Measurements from ENCODE around the gene MCCC1. TPM values are rescaled to one million over a fixed set of nuclear protein-coding genes. Genes with fewer than 3 reads are reported as not detected.
"Not testable (repeated sequence)": the region's sequence is repeated elsewhere in the genome, so short reads cannot be mapped to it uniquely, and the experiment has no call there.

The MCCC1 gene
- total and polyA plus RNA-seq, 4 donors = 8.5 to 59.4 (median 18.8) TPM

DNA sequence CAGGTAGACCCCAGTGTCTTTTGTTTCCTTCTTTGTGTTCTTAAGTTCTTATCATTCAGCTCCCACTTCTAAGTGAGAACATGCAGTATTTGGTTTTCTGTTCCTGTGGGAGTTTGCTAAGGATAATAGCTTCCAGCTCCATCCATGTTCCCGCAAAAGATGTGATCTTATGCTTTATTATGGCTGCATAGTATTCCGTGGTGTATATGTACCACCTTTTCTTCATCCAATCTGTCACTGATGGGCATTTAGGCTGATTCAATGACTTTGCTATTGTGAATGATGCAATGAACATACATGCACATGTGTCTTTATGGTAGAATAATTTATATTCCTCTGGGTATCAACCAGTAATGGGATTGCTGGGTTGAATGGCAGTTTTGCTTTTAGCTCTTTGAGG, 24.4 kb downstream of the MCCC1 start:
- 92 to 95% methylated on average over 2 of the region's 2 CpGs for WGBS, 2 donors
- no peaks in the 10 kb centered on the region for H3K9me3 ChIP-seq (ENCODE audit: control insufficient read depth, low read length)
- intact Hi-C loops (cut with DNase I) = no loop called here

DNA sequence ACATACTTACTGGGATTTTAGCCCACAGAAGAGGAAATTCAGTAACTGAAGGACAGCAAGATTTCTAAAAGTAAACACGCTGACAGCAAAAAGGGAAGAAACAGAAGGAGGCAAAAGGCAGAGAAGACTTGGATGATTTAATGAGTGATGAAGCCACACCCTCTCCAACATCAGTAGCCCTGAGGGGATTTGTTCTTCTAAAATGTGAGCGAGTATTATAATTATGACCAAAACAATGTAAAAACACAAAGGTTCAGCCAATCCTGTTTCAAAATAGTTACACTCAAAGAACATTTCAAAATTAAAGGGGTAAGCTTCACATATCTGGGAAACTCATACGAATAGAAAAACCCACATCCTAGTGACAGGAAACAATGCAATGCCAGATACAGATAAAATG, 25.0 kb downstream of the MCCC1 start:
- DNase-seq = no peak
- Histone ChIP-seq H3K36me3 (ENCODE audit: control insufficient read depth in 1 of 2, insufficient read depth in 2 of 2, low read length in 1 of 2) (peaks cover 3% of the 10 kb centered on the region in 2 donors), H3K4me3 (ENCODE audit: low read length in 2 of 2) (no peak overlapping the region), H3K27me3 (ENCODE audit: control insufficient read depth in 1 of 2, insufficient read depth in 2 of 2, low read length in 1 of 2) (no peaks in the 10 kb centered on the region), H3K27ac (ENCODE audit: low read depth in 1 of 2, low read length in 2 of 2) (no peak overlapping the region), H3K4me1 (ENCODE audit: control insufficient read depth in 1 of 2, insufficient read depth in 2 of 2, low read length in 2 of 2) (no peaks in the 10 kb centered on the region), H3K9me3 (ENCODE audit: control insufficient read depth, low read length) (no peaks in the 10 kb centered on the region)
- ATAC-seq (ENCODE audit: low FRiP score) = no peak
- intact Hi-C loops (cut with DNase I) = no loop called here
- 71 to 73% methylated on average over 3 of the region's 3 CpGs for WGBS, 2 donors

More for the DNA sequence above, 24.4 kb downstream of the MCCC1 start:
- H3K4me1 ChIP-seq (ENCODE audit: control insufficient read depth in 1 of 2, insufficient read depth in 2 of 2, low read length in 2 of 2) = no peaks in the 10 kb centered on the region
- ATAC-seq (ENCODE audit: low FRiP score) = no peak
- H3K4me3 ChIP-seq (ENCODE audit: low read length in 2 of 2) = no peak overlapping the region
- DNase-seq = no peak
- no peaks in the 10 kb centered on the region for H3K27me3 ChIP-seq (ENCODE audit: control insufficient read depth in 1 of 2, insufficient read depth in 2 of 2, low read length in 1 of 2)
- peaks cover 2 to 3% of the 10 kb centered on the region in 2 donors for H3K36me3 ChIP-seq (ENCODE audit: control insufficient read depth in 1 of 2, insufficient read depth in 2 of 2, low read length in 1 of 2)
- no peak overlapping the region for H3K27ac ChIP-seq (ENCODE audit: low read depth in 1 of 2, low read length in 2 of 2)

DNA sequence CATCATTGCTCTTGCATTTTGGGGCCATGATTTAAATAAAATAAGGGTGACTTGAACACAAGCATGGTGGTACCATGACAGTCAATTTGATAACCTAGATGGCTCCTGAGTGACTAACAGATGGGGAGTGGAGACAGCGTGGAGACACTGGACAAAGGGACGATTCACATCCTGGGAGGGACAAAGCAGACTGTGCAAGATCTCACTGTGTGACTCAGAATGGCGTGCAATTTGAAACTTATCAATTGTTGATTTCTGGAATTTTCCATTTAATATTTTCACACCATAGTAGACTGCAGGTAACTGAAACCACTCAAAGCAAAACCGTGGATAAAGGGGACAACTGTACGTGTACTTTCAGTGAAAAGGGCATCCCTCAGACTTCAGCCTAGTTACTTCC, 25.5 kb downstream of the MCCC1 start:
- no peak for ATAC-seq (ENCODE audit: low FRiP score)
- no peak overlapping the region for H3K4me3 ChIP-seq (ENCODE audit: low read length in 2 of 2)
- peaks cover 3% of the 10 kb centered on the region in 2 donors for H3K36me3 ChIP-seq (ENCODE audit: control insufficient read depth in 1 of 2, insufficient read depth in 2 of 2, low read length in 1 of 2)
- no peaks in the 10 kb centered on the region for H3K4me1 ChIP-seq (ENCODE audit: control insufficient read depth in 1 of 2, insufficient read depth in 2 of 2, low read length in 2 of 2)
- H3K9me3 ChIP-seq (ENCODE audit: control insufficient read depth, low read length) = no peaks in the 10 kb centered on the region
- no peak overlapping the region for H3K27ac ChIP-seq (ENCODE audit: low read depth in 1 of 2, low read length in 2 of 2)
- no peaks in the 10 kb centered on the region for H3K27me3 ChIP-seq (ENCODE audit: control insufficient read depth in 1 of 2, insufficient read depth in 2 of 2, low read length in 1 of 2)
- no peak for DNase-seq
- intact Hi-C loops (cut with DNase I) = no loop called here
- 85 to 87% methylated on average over 5 of the region's 5 CpGs for WGBS, 2 donors

DNA sequence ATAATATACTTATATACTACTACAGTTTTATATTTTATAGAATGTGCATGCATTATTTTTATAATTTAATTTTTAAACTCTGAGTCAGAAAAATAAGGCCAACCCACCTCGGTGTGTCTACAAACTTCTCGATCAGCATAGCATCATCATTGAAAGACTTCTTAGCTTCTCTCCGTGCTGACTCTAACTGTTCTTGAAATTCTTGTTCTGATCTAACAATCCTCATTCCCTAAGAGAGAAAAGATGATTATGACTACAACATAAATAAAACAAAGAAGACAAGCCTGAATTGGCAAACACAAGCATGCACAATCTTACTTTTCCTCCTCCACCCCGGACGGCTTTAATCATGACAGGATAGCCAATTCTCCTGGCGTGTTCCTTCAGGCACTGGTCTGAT, 28.4 kb downstream of the MCCC1 start:
- intact Hi-C loops (cut with DNase I) = no loop called here
- DNase-seq = no peak
- 93 to 95% methylated on average over 6 of the region's 6 CpGs for WGBS, 2 donors

DNA sequence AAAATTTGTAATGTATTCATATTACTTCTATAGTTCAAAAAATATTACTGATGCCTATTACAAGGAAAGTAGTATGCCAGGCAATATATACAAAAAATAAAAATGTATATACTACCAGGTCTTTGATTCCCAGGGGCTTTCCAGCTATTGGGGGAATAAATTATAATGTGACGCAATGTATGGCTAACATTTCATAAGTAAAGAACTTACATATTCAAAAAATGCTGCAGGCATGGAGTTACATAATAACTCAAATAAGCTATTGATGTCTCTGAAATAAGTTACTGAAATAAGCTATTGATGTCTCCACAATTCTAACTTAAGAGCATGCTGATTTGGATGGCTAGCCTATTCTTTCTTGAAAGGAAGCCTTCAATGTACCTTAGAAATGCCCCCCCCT, 30.2 kb downstream of the MCCC1 start:
- ATAC-seq (ENCODE audit: low FRiP score) = no peak
- 0 to 5% methylated on average over 1 of the region's 1 CpG for WGBS, 2 donors
- H3K4me3 ChIP-seq (ENCODE audit: low read length in 2 of 2) = no peak overlapping the region
- H3K4me1 ChIP-seq (ENCODE audit: control insufficient read depth in 1 of 2, insufficient read depth in 2 of 2, low read length in 2 of 2) = no peaks in the 10 kb centered on the region
- no peaks in the 10 kb centered on the region for H3K9me3 ChIP-seq (ENCODE audit: control insufficient read depth, low read length)
- peaks cover 3 to 6% of the 10 kb centered on the region in 2 donors for H3K36me3 ChIP-seq (ENCODE audit: control insufficient read depth in 1 of 2, insufficient read depth in 2 of 2, low read length in 1 of 2)
- H3K27me3 ChIP-seq (ENCODE audit: control insufficient read depth in 1 of 2, insufficient read depth in 2 of 2, low read length in 1 of 2) = no peaks in the 10 kb centered on the region
- intact Hi-C loops (cut with DNase I) = no loop called here
- no peak overlapping the region for H3K27ac ChIP-seq (ENCODE audit: low read depth in 1 of 2, low read length in 2 of 2)
- no peak for DNase-seq

More for the DNA sequence above, 28.4 kb downstream of the MCCC1 start:
- H3K4me1 ChIP-seq (ENCODE audit: control insufficient read depth in 1 of 2, insufficient read depth in 2 of 2, low read length in 2 of 2) = no peaks in the 10 kb centered on the region
- no peak overlapping the region for H3K27ac ChIP-seq (ENCODE audit: low read depth in 1 of 2, low read length in 2 of 2)
- no peak overlapping the region for H3K4me3 ChIP-seq (ENCODE audit: low read length in 2 of 2)
- no peaks in the 10 kb centered on the region for H3K9me3 ChIP-seq (ENCODE audit: control insufficient read depth, low read length)
- no peaks in the 10 kb centered on the region for H3K27me3 ChIP-seq (ENCODE audit: control insufficient read depth in 1 of 2, insufficient read depth in 2 of 2, low read length in 1 of 2)
- no peak for ATAC-seq (ENCODE audit: low FRiP score)
- H3K36me3 ChIP-seq (ENCODE audit: control insufficient read depth in 1 of 2, insufficient read depth in 2 of 2, low read length in 1 of 2) = peaks cover 3 to 6% of the 10 kb centered on the region in 2 donors

DNA sequence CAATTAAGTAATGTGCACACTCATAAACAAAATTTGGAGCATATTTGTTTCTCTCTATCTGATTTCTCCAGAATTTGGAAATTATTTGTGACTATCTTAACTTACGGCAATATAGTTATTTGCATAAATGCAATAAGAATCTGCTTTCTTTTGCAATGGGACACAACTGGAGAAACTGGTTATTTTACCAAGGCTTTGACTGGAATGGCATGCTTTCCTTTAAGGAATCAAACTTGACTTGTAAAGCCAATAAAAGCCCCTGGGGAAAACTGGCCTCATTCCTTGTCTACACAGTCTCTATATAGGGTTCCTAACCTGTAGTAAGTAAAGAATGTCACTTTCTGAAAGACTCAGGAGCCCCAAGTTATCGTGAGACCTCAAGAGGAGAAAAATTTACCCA, 32.4 kb downstream of the MCCC1 start:
- H3K27me3 ChIP-seq (ENCODE audit: control insufficient read depth in 1 of 2, insufficient read depth in 2 of 2, low read length in 1 of 2); H3K36me3 ChIP-seq (ENCODE audit: control insufficient read depth in 1 of 2, insufficient read depth in 2 of 2, low read length in 1 of 2); ATAC-seq (ENCODE audit: low FRiP score); intact Hi-C loops (cut with DNase I); H3K4me3 ChIP-seq (ENCODE audit: low read length in 2 of 2); DNase-seq; H3K9me3 ChIP-seq (ENCODE audit: control insufficient read depth, low read length); H3K27ac ChIP-seq (ENCODE audit: low read depth in 1 of 2, low read length in 2 of 2); H3K4me1 ChIP-seq (ENCODE audit: control insufficient read depth in 1 of 2, insufficient read depth in 2 of 2, low read length in 2 of 2): not testable (repeated sequence)
- WGBS, 2 donors = 96 to 99% methylated on average over 2 of the region's 2 CpGs

DNA sequence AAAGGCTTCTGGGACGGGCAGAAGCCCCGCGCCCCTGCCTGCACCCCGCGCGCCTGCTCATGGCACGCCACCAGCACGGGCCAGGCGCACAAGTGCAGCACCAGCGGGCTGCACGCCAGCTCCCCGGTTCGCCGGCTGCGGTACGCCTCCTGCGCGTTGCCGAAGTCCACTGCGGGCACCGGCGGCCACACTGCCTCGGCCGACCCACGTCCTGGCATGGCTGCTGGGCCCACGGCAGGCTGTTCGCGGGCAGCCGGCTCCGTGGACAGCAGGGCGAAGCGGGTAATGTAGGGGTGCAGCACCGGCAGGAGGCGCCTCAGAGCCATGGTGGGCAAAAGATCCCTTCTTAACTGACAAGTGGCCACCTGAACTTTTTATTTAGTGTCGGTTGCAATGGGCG, 34.8 kb downstream of the MCCC1 start:
- DNase-seq (no peak), ATAC-seq (ENCODE audit: low FRiP score) (no peak)
- H3K9me3 ChIP-seq (ENCODE audit: control insufficient read depth, low read length) = no peaks in the 10 kb centered on the region
- intact Hi-C loops (cut with DNase I) = no loop called here
- WGBS, 2 donors = 77 to 85% methylated on average over 36 of the region's 36 CpGs
- H3K27ac ChIP-seq (ENCODE audit: low read depth in 1 of 2, low read length in 2 of 2) = no peak overlapping the region
- no peak overlapping the region for H3K4me3 ChIP-seq (ENCODE audit: low read length in 2 of 2)
- no peaks in the 10 kb centered on the region for H3K27me3 ChIP-seq (ENCODE audit: control insufficient read depth in 1 of 2, insufficient read depth in 2 of 2, low read length in 1 of 2)
- no peaks in the 10 kb centered on the region for H3K4me1 ChIP-seq (ENCODE audit: control insufficient read depth in 1 of 2, insufficient read depth in 2 of 2, low read length in 2 of 2)
- H3K36me3 ChIP-seq (ENCODE audit: control insufficient read depth in 1 of 2, insufficient read depth in 2 of 2, low read length in 1 of 2) = peaks cover 0 to 3% of the 10 kb centered on the region in 2 donors

DNA sequence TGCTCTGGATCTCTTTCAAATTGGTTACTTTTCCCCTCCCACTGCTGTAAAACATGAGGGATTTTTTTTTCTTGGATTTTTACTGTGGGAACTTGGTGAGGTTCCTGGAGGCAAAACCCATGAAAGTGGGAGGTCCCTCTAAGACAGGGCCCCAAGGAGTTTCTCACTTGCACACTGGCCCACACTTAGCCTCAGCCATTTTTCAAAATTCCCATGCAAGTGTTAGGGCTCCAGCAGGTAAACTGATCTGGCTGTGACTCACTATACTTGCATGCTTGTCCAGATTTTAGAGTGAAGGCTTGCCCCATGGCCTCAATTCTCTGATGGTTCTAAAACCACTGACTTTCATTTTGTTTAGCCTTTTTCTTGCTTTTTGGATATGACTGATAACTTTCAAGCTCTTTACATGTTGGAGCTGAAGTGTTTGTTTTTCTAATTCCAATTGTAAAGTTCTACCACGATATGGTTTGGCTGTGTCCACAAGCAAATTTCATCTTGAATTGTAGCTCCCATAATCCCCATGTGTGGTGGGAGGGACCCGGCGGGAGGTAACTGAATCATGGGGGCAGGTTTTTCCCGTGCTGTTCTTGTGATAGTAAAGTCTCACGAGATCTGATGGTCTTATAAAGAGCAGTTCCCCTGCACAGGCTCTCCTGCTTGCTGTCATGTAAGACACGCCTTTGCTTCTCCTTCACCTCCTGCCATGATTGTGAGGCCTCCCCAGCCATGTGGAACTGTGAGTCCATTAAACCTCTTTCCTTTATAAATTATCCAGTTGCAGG, 37.7 kb downstream of the MCCC1 start:
- intact Hi-C loops (cut with DNase I) = no loop called here

DNA sequence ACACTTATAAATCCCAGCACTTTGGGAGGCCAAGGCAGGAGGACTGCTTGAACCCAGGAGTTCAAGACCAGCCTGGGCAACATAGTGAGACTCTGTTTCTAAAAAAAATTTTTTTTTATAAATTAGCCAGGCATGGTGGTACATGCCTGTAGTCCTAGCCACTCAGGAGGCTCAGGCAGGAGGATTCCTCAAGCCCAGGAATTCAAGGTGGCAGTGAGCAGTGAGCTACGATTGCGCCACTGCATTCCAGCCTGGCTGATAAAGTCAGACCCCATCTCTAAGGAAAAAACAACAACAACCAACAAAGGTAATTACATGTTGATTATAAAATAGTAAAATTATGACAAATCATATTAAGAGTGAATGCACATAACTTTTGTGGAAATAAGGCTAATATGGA, 40.9 kb downstream of the MCCC1 start:
- no peak for DNase-seq
- H3K36me3 ChIP-seq (ENCODE audit: control insufficient read depth in 1 of 2, insufficient read depth in 2 of 2, low read length in 1 of 2) = peaks cover 0 to 2% of the 10 kb centered on the region in 2 donors
- H3K9me3 ChIP-seq (ENCODE audit: control insufficient read depth, low read length) = no peaks in the 10 kb centered on the region
- 88 to 96% methylated on average over 2 of the region's 2 CpGs for WGBS, 2 donors
- H3K27me3 ChIP-seq (ENCODE audit: control insufficient read depth in 1 of 2, insufficient read depth in 2 of 2, low read length in 1 of 2) = no peaks in the 10 kb centered on the region
- no peaks in the 10 kb centered on the region for H3K4me1 ChIP-seq (ENCODE audit: control insufficient read depth in 1 of 2, insufficient read depth in 2 of 2, low read length in 2 of 2)
- no peak overlapping the region for H3K27ac ChIP-seq (ENCODE audit: low read depth in 1 of 2, low read length in 2 of 2)
- intact Hi-C loops (cut with DNase I) = no loop called here
- no peak overlapping the region for H3K4me3 ChIP-seq (ENCODE audit: low read length in 2 of 2)
- ATAC-seq (ENCODE audit: low FRiP score) = no peak

More for the DNA sequence above, 37.7 kb downstream of the MCCC1 start:
- no peak for DNase-seq
- ATAC-seq (ENCODE audit: low FRiP score) = no peak
- Histone ChIP-seq H3K36me3 (ENCODE audit: control insufficient read depth in 1 of 2, insufficient read depth in 2 of 2, low read length in 1 of 2) (peaks cover 0 to 2% of the 10 kb centered on the region in 2 donors), H3K9me3 (ENCODE audit: control insufficient read depth, low read length) (no peaks in the 10 kb centered on the region), H3K4me1 (ENCODE audit: control insufficient read depth in 1 of 2, insufficient read depth in 2 of 2, low read length in 2 of 2) (no peaks in the 10 kb centered on the region), H3K27me3 (ENCODE audit: control insufficient read depth in 1 of 2, insufficient read depth in 2 of 2, low read length in 1 of 2) (no peaks in the 10 kb centered on the region), H3K27ac (ENCODE audit: low read depth in 1 of 2, low read length in 2 of 2) (no peak overlapping the region), H3K4me3 (ENCODE audit: low read length in 2 of 2) (no peak overlapping the region)
- 71 to 76% methylated on average over 6 of the region's 6 CpGs for WGBS, 2 donors

Data from aorta (tissue), 5 donors.